Gastroesophageal sphincter (tissue), 4 donors: Measurements from ENCODE around the gene BCL2. TPM values are rescaled to one million over a fixed set of nuclear protein-coding genes. Genes with fewer than 3 reads are reported as not detected.
A peak's percentile ranks its signal among the peaks of the same experiment; 100 is the strongest.

ENCODE experiments used
- ATAC-seq: fragments of 150-250 bp; one replicate; pipeline ENCODE4 v1.9.1; 2016; ENCODE audit warnings: mild to moderate bottlenecking, moderate library complexity
- H3K27ac ChIP-seq, 4 donors: fragments of 200-600 bp; sonication (generic) in 3 of 4; 1 replicate in 3 of 4; 2 replicates in 1 of 4; pipeline ENCODE4 v1.5.1; 2016 to 2019
- H3K27me3 ChIP-seq: fragments of 200-600 bp; sonication (generic); one replicate; pipeline ENCODE4 v1.5.1; 2019
- H3K36me3 ChIP-seq, 2 donors: fragments of 200-600 bp; sonication (generic); one replicate each; pipeline ENCODE4 v1.5.1; 2019; ENCODE audit warnings: control low read depth in 1 of 2
- H3K4me1 ChIP-seq, 3 donors: fragments of 200-600 bp; sonication (generic); 1 replicate in 2 of 3; 2 replicates in 1 of 3; pipeline ENCODE4 v1.5.1; 2016 to 2019; ENCODE audit warnings: control low read depth in 2 of 3
- H3K4me3 ChIP-seq, 2 donors: fragments of 200-600 bp; sonication (generic); one replicate each; pipeline ENCODE4 v1.5.1; 2019; ENCODE audit warnings: mild to moderate bottlenecking in 1 of 2, moderate library complexity in 1 of 2
- H3K9me3 ChIP-seq, 3 donors: fragments of 200-600 bp; sonication (generic); one replicate each; pipeline ENCODE4 v1.5.1; 2017 to 2019; ENCODE audit warnings: control low read depth in 2 of 3
- CTCF ChIP-seq, 4 experiments: fragments of 200-600 bp in 2 of 4; fragments of 450-650 bp in 2 of 4; sonication (generic) in 1 of 4; IDR thresholded peaks; one replicate each; pipeline ENCODE4 v1.5.1; 2017 to 2019; ENCODE audit warnings: antibody characterized with exemption in 4 of 4, mild to moderate bottlenecking in 2 of 4, moderate library complexity in 2 of 4
- EP300 ChIP-seq: sonication (generic); formaldehyde crosslinking; IDR thresholded peaks from one replicate; pipeline ENCODE4 v1.6.1; 2017; ENCODE audit warnings: antibody characterized with exemption, mild to moderate bottlenecking
- POLR2A ChIP-seq, 2 donors: fragments of 450-650 bp; IDR thresholded peaks; one replicate each; pipeline ENCODE4 v1.6.1; 2017; ENCODE audit warnings: antibody characterized with exemption in 2 of 2, mild to moderate bottlenecking in 2 of 2, moderate library complexity in 1 of 2
- POLR2AphosphoS5 ChIP-seq: sonication (generic); formaldehyde crosslinking; IDR thresholded peaks from one replicate; pipeline ENCODE4 v1.6.1; 2017; ENCODE audit warnings: antibody characterized with exemption
- WGBS, 2 donors: methylation state at CpG; one replicate each; pipeline ENCODE4 v1.1.5; 2018; ENCODE audit warnings: low coverage in 1 of 2; 5-methylcytosine and 5-hydroxymethylcytosine counted together
- total RNA-seq, 4 donors: library from RNA; depleted of rRNA; stranded (reverse); fragments of >200 nt; gene quantifications; one replicate each; pipeline ENCODE4 v1.1.0, GENCODE V29; 2016

BCL2 gene
- total RNA-seq, 4 donors from 2014 or later, result 31.2 to 41.7 (median 32.7) TPM

DNA sequence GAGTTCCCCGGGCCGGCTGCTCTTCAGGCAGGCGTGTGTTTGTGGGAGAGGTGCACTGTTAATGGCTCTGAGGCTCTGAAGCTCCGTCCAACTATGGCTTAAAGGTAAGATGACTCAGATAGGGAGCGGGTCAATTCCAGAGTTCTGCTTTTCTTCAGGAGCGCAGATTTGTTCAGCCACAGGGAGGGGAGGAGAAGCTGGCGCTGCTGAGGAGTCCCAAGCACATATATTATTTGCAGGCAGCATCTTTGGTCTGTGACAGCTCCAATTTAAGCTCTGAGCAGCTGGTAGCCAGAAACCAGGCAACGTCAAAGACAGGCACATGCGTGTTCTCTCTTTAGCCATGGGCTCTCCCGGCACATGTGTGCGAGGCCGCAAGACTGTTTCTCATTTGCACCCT, 229.2 kb downstream of the BCL2 start:
- 40 to 58% methylated on average over 6 of the region's 12 CpGs for WGBS, 2 donors

DNA sequence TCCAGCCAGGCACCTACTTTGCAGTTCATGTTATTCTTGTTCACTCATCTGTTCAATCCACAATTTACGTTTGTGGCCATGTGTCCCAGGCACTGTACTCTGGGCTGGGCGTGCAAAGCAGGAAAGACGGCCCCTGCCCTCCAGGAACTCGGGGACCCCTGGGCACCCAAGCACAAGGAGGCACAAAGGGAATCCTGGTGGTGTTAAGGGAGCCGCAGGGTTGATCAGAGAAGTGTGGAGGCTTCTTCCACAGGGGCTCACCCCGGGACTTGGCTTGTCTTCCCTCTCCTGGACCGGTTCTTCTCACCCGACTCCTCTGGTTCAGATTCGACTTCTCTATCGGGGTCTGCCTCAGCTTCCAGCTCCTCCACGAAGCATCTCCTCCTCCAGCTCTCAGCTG, 230.5 kb downstream of the BCL2 start:
- Histone ChIP-seq H3K36me3 (no peaks in the 10 kb centered on the region), H3K27me3 (no peaks in the 10 kb centered on the region), H3K27ac (no peak overlapping the region), H3K9me3 (no peaks in the 10 kb centered on the region), H3K4me1 (peaks cover 0 to 14% (median 0%) of the 10 kb centered on the region in 3 donors), H3K4me3 (no peak overlapping the region)
- TF ChIP-seq EP300 (no peak), POLR2AphosphoS5 (no peak), POLR2A (IDR thresholded peaks at IDR 0.05) (no peak), CTCF (IDR thresholded peaks at IDR 0.05) (no peak)
- ATAC-seq, result no peak
- WGBS, 2 donors, result 94% methylated on average over 6 of the region's 11 CpGs

More for the DNA sequence above, 229.2 kb downstream of the BCL2 start:
- Histone ChIP-seq H3K4me1 (peaks cover 0 to 14% (median 0%) of the 10 kb centered on the region in 3 donors), H3K4me3 (no peak overlapping the region), H3K9me3 (no peaks in the 10 kb centered on the region), H3K27me3 (no peaks in the 10 kb centered on the region), H3K36me3 (no peaks in the 10 kb centered on the region), H3K27ac (peak overlapping the region in 1 of 4 donors; percentile 31)
- TF ChIP-seq POLR2A (IDR thresholded peaks at IDR 0.05) (no peak), POLR2AphosphoS5 (no peak), EP300 (no peak), CTCF (IDR thresholded peaks at IDR 0.05) (no peak)
- no peak for ATAC-seq

- TF ChIP-seq POLR2A (IDR thresholded peaks at IDR 0.05) (no peak), POLR2AphosphoS5 (no peak), EP300 (no peak), CTCF (IDR thresholded peaks at IDR 0.05) (no peak)
- no peak overlapping the region for H3K4me3 ChIP-seq
- peaks cover 0 to 14% (median 0%) of the 10 kb centered on the region in 3 donors for H3K4me1 ChIP-seq
- H3K27me3 ChIP-seq, result no peaks in the 10 kb centered on the region
- H3K9me3 ChIP-seq, result no peaks in the 10 kb centered on the region
- no peaks in the 10 kb centered on the region for H3K36me3 ChIP-seq
- WGBS, 2 donors, result 92% methylated on average over 4 of the region's 7 CpGs; no CpG with 5 or more reads in 1 of the 2 donors
- H3K27ac ChIP-seq, result no peak overlapping the region
- ATAC-seq, result no peak
Measured at GRCh38 chr18:63088262-63088661, 231.3 kb downstream of the BCL2 start.

- no peaks in the 10 kb centered on the region for H3K36me3 ChIP-seq
- ATAC-seq, result no peak
- H3K27ac ChIP-seq, result no peak overlapping the region
- H3K9me3 ChIP-seq, result no peaks in the 10 kb centered on the region
- TF ChIP-seq POLR2A (IDR thresholded peaks at IDR 0.05), result no peak
- no peak for TF ChIP-seq POLR2AphosphoS5
- no peak for TF ChIP-seq CTCF (IDR thresholded peaks at IDR 0.05)
- H3K4me3 ChIP-seq, result no peak overlapping the region
- H3K27me3 ChIP-seq, result no peaks in the 10 kb centered on the region
- H3K4me1 ChIP-seq, result peaks cover 0 to 14% (median 0%) of the 10 kb centered on the region in 3 donors
- 73 to 84% methylated on average over 9 of the region's 10 CpGs for WGBS, 2 donors
Measured at GRCh38 chr18:63087421-63088230, 231.9 kb downstream of the BCL2 start.

- WGBS, 2 donors, result 92 to 100% methylated on average over 3 to 5 of the region's 5 CpGs
- no peaks in the 10 kb centered on the region for H3K27me3 ChIP-seq
- H3K36me3 ChIP-seq, result no peaks in the 10 kb centered on the region
- TF ChIP-seq EP300 (no peak), POLR2A (IDR thresholded peaks at IDR 0.05) (no peak), CTCF (IDR thresholded peaks at IDR 0.05) (no peak), POLR2AphosphoS5 (no peak)
- H3K27ac ChIP-seq, result no peak overlapping the region
- H3K4me3 ChIP-seq, result no peak overlapping the region
- ATAC-seq, result no peak
- H3K4me1 ChIP-seq, result peaks cover 0 to 10% (median 0%) of the 10 kb centered on the region in 3 donors
- H3K9me3 ChIP-seq, result no peaks in the 10 kb centered on the region
Measured at GRCh38 chr18:63085611-63086010, 234.0 kb downstream of the BCL2 start.
